Measurements from ENCODE around the gene TRMT61A.

The TRMT61A gene

GRCh38 chr14:103568952-103569351 is 40.0 kb downstream of the TRMT61A start:
- no peak for DNase-seq (ENCODE audit: low read depth)

- DNase-seq (ENCODE audit: low read depth), result no peak
Observed at GRCh38 chr14:103569408-103569807, 40.4 kb downstream of the TRMT61A start.

- DNase-seq (ENCODE audit: low read depth), result no peak
Observed at GRCh38 chr14:103574104-103574503, 45.1 kb downstream of the TRMT61A start.

GRCh38 chr14:103574707-103575285 is 45.8 kb downstream of the TRMT61A start:
- DNase-seq (ENCODE audit: low read depth), result no peak

GRCh38 chr14:103576371-103577024 is 47.5 kb downstream of the TRMT61A start:
- DNase-seq (ENCODE audit: low read depth), result no peak

GRCh38 chr14:103578401-103579075 is 49.5 kb downstream of the TRMT61A start:
- no peak for DNase-seq (ENCODE audit: low read depth)

- no peak for DNase-seq (ENCODE audit: low read depth)
Observed at GRCh38 chr14:103581206-103581605, 52.2 kb downstream of the TRMT61A start.

- DNase-seq (ENCODE audit: low read depth), result no peak
Observed at GRCh38 chr14:103581954-103582703, 53.1 kb downstream of the TRMT61A start.

GRCh38 chr14:103584326-103584915 is 55.4 kb downstream of the TRMT61A start:
- DNase-seq (ENCODE audit: low read depth), result no peak
